RCC 7860 (cell line): ENCODE data around the gene ITGB3BP.
"Not testable (repeated sequence)": the region's sequence is repeated elsewhere in the genome, so short reads cannot be mapped to it uniquely, and the experiment has no call there.

Source experiments
- DNase-seq: peaks from one replicate; pipeline ENCODE4 v3.0.0-alpha.2; 2015; ENCODE audit warnings: low spot score
- FAIRE-seq: peaks from 2 replicates; lab custom pipeline; 2012; peaks lifted over from hg19 to GRCh38; lab: Jason Lieb, UNC

Gene ITGB3BP

GRCh38 chr1:63509718-63510117 is 13.3 kb downstream of the ITGB3BP start:
- DNase-seq = no peak
- FAIRE-seq = no peak

- DNase-seq = no peak
- FAIRE-seq = no peak
Observed at GRCh38 chr1:63506782-63507181, 16.2 kb downstream of the ITGB3BP start.

- no peak for FAIRE-seq
- no peak for DNase-seq
Observed at GRCh38 chr1:63501256-63501655, 21.8 kb downstream of the ITGB3BP start.

GRCh38 chr1:63498106-63498505 is 24.9 kb downstream of the ITGB3BP start:
- FAIRE-seq (no peak), DNase-seq (no peak)

GRCh38 chr1:63497577-63497976 is 25.4 kb downstream of the ITGB3BP start:
- no peak for DNase-seq

GRCh38 chr1:63487336-63488065 is 35.5 kb downstream of the ITGB3BP start:
- no peak for DNase-seq
- no peak for FAIRE-seq

More at GRCh38 chr1:63497577-63497976, 25.4 kb downstream of the ITGB3BP start:
- no peak for FAIRE-seq

GRCh38 chr1:63486629-63487028 is 36.4 kb downstream of the ITGB3BP start:
- no peak for FAIRE-seq
- no peak for DNase-seq

- FAIRE-seq (no peak), DNase-seq (no peak)
Observed at GRCh38 chr1:63480057-63480456, 43.0 kb downstream of the ITGB3BP start.

GRCh38 chr1:63475761-63476160 is 47.3 kb downstream of the ITGB3BP start:
- DNase-seq (no peak), FAIRE-seq (no peak)

GRCh38 chr1:63468683-63469082 is 54.3 kb downstream of the ITGB3BP start:
- not testable (repeated sequence) for FAIRE-seq, DNase-seq

- FAIRE-seq (no peak), DNase-seq (no peak)
Observed at GRCh38 chr1:63466759-63467158, 56.3 kb downstream of the ITGB3BP start.

GRCh38 chr1:63466181-63466580 is 56.8 kb downstream of the ITGB3BP start:
- DNase-seq (no peak), FAIRE-seq (no peak)

GRCh38 chr1:63463248-63463647 is 59.8 kb downstream of the ITGB3BP start:
- DNase-seq (no peak), FAIRE-seq (no peak)

- no peak for FAIRE-seq
- no peak for DNase-seq
Observed at GRCh38 chr1:63461661-63462230, 61.3 kb downstream of the ITGB3BP start.

- FAIRE-seq = no peak
- DNase-seq = no peak
Observed at GRCh38 chr1:63458750-63459149, 64.3 kb downstream of the ITGB3BP start.

- FAIRE-seq (no peak), DNase-seq (no peak)
Observed at GRCh38 chr1:63454269-63454668, 68.8 kb downstream of the ITGB3BP start.

GRCh38 chr1:63453232-63453631 is 69.8 kb downstream of the ITGB3BP start:
- DNase-seq = no peak
- no peak for FAIRE-seq

GRCh38 chr1:63450416-63450815 is 72.6 kb downstream of the ITGB3BP start:
- DNase-seq (no peak), FAIRE-seq (no peak)

GRCh38 chr1:63448731-63449246 is 74.2 kb downstream of the ITGB3BP start:
- peak; percentile 5 for FAIRE-seq

GRCh38 chr1:63442141-63442475 is 80.9 kb downstream of the ITGB3BP start:
- FAIRE-seq = no peak
- DNase-seq = no peak

More at GRCh38 chr1:63448731-63449246, 74.2 kb downstream of the ITGB3BP start:
- DNase-seq = no peak

GRCh38 chr1:63435161-63435560 is 87.9 kb downstream of the ITGB3BP start:
- DNase-seq (no peak), FAIRE-seq (no peak)

- FAIRE-seq = no peak
- DNase-seq = no peak
Observed at GRCh38 chr1:63429281-63429680, 93.7 kb downstream of the ITGB3BP start.
